ENCODE measurements around the gene CFAP45. TPM values are rescaled to one million over a fixed set of nuclear protein-coding genes. Genes with fewer than 3 reads are reported as not detected.
A peak's percentile ranks its signal among the peaks of the same experiment; 100 is the strongest.

CFAP45 gene
- total and polyA plus RNA-seq, 9 of the 15 experiments (the other 6 are each of a cell fraction or from before 2014, with no cell fraction given), result 0.65 to 2.4 (median 1.5) TPM

- TF ChIP-seq ZNF407 (IDR thresholded peaks at IDR 0.05; ENCODE audit: low read depth), result no peak
- no peak for TF ChIP-seq JUNB (CRISPR knock-in tag; conservative IDR thresholded peaks at IDR 0.05)
- TF ChIP-seq JUND (IDR thresholded peaks at IDR 0.05; ENCODE audit: borderline replicate concordance, low read depth, low read length), result peak; percentile 39; the same call in 1 of the 2 replicates
- TF ChIP-seq JUND (tag; IDR thresholded peaks at IDR 0.05; ENCODE audit: borderline replicate concordance, low read depth, low read length), result peak; percentile 25; the same call in 1 of the 3 replicates
- no peak for TF ChIP-seq CBX3 (IDR thresholded peaks at IDR 0.05; ENCODE audit: borderline replicate concordance in 1 of 2, low read length in 2 of 2)
- no peak for TF ChIP-seq ZNF778 (CRISPR knock-in tag; IDR thresholded peaks at IDR 0.05)
- TF ChIP-seq GABPA (tag; conservative IDR thresholded peaks at IDR 0.05; ENCODE audit: low read depth), result no peak
- TF ChIP-seq TGIF2 (CRISPR knock-in tag; IDR thresholded peaks at IDR 0.05), result no peak
- TF ChIP-seq HCFC1 (IDR thresholded peaks at IDR 0.05; ENCODE audit: low read depth, low read length), result no peak
- no peak for TF ChIP-seq CHD2 (IDR thresholded peaks at IDR 0.05; ENCODE audit: low read depth, low read length)
- no peak for TF ChIP-seq PML (IDR thresholded peaks at IDR 0.05; ENCODE audit: low read length)
- TF ChIP-seq ZNF592 (IDR thresholded peaks at IDR 0.05), result no peak
- TF ChIP-seq HSF4 (CRISPR knock-in tag; IDR thresholded peaks at IDR 0.05; ENCODE audit: borderline replicate concordance), result no peak
- TF ChIP-seq NR1H2 (CRISPR knock-in tag; IDR thresholded peaks at IDR 0.05), result no peak
Observed at GRCh38 chr1:159921251-159921650, 21.3 kb upstream of the CFAP45 start (continued).

Measured in K562 (cell line).